RCC 7860 (cell line): ENCODE results near the gene TGFBI.

Source experiments
- DNase-seq: peaks from one replicate; pipeline ENCODE4 v3.0.0-alpha.2; 2015; ENCODE audit warnings: low spot score
- FAIRE-seq: peaks from 2 replicates; lab custom pipeline; 2012; peaks lifted over from hg19 to GRCh38; lab: Jason Lieb, UNC

TGFBI gene

GRCh38 chr5:136084698-136085097, 55.9 kb downstream of the TGFBI start:
- DNase-seq, result no peak
- FAIRE-seq, result no peak

DNA sequence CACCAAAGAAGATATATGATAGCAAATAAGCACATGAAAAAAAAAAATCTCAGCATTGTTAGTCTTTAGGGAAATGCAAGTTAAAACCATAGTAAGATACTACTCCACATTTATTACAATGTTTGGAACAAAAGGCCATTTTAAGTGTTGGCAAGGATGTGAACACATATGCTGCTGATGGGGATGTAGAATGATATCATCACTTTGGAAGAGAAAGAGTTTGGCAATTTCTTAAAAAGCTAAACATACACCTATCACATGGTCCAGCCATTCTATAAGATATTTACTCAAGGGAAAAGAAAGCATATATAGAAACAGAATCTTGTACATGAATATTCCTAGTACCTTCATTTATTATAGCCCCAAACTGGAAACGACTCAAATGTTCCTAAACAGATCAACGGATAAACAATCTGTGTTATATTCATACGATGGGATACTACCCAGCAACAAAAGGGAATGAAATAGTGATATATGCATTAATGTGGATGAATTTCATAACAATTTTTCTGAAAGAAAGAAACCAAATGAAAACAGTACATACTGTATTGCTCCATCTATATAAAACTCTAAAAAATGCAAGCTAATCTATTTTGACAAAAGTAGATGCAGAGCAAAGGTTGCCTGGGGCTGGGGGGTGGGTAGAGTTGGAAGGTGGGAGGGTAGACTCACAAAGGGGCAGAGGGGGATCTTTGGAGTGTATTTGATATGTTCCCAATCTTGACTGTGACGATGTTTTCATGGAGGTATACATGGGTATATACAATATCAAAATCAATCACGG, 58.2 kb downstream of the TGFBI start:
- FAIRE-seq (no peak), DNase-seq (no peak)

DNA sequence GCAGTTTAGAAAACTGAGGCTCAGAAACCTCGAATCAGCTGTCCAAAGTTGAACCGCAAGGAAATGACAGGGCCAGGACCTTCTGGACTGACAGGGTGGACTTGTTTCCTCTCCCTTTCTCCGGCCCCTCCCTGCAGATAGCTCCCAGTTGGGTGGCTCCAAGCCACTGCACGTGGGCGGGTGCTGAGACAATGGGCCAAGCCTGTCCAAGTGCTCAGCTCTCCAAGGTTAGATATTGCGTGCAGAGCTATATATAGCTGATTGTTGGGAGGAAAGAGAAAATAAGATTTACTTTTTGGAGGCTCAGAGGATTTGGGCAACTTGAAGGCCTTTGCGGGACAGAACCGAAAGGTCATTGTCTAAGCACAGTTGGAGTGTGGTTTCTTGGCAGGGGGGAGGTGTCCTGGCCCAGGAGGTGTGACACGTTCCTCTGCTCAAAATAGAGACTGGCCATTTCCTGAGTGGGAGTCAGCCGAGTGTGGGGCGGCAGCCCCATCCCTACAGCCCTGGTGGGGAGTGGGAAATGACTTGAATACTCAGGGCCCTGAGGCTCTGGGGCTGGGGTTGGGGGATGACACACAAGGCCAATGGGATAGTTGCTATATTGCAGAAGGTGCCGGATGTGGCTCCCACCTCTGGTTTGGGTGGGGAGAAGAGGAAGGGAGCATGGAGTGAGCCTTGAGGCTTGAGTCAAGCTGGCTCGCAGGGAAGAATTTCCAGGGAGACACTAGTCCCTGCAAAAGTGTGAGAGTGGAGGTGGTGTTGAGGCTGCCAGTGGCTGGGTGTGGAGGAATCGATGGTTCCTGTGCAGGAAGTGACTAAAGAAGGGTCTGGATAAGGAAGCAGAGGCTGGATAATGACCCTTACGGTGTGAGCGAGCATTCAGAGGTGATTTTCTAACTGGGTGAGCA, 59.4 kb downstream of the TGFBI start:
- FAIRE-seq, result no peak
- DNase-seq, result no peak

DNA sequence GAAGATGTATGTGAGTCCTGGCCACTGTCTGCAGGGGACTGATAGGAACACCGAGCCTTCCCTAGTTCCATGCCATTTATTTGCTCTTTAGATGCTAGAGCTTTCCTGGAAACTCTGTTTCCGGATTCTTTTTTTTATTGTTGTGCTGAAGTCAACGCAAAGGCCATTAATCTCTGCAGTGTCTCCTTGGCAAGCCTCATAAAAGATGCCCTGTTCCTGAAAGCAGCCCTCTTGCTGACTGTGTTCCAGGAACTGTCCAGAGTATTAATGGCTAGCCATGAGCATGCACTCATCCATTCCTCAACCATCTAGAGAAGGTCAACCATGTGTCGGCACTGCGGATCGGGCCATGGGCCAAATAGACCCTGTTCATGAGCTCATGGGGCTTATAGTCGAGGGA, 61.0 kb downstream of the TGFBI start:
- no peak for DNase-seq
- no peak for FAIRE-seq

DNA sequence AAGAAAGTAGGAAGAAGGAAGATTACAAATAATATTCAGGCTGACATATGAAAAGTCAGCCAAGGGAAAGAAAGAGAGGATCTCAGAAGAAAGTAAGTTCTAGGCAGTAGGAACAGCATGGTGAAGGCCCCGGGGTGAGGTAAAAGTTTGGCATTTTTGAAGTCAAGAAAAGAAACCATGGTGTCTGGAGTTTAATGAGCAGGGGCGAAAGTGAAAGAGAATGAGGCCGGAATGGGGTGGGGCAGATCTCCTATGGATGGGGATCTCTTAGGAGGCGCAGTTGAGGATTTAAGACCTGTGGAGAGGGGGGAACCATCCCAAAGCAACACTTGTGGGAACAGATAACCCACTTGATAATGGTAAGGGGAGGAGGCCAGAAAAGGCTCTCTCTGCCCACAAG, 61.5 kb downstream of the TGFBI start:
- FAIRE-seq (no peak), DNase-seq (no peak)

- FAIRE-seq (no peak), DNase-seq (no peak)
Measured at GRCh38 chr5:136094189-136094912, 65.6 kb downstream of the TGFBI start.

DNA sequence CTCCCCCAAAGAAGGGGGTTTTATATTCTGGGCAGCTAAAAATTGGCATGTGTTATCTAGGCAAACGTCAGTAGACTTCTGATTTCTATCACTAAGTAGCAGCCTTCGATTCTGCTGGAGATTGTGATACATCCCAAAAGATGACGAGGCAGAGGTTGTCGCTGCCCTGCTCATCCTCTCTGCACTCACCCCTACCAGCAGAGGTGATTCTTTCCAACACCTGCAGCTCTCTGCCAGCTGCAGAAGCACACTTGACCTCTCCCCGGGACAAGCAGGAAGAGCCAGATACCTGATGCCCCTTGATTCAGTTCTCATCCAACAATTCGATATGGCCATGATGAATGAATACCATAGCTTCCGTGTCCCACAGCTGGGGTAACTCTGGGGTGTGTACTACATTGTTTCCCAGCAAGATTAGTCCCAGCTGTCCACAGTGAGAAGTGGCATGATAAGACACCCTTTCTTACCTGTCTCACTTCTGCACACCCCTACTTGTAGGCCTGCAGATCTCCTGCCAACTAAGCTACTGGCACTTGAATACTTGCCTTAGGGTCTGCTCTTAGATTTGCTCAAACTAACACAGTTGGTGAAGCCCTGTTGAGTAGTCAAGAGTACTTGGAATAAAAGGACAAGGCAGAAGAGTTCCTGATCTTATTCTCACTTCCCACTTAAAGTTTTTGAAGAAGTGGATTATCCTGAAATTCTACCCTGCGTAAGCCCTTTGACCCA, 66.3 kb downstream of the TGFBI start:
- FAIRE-seq (no peak), DNase-seq (no peak)

DNA sequence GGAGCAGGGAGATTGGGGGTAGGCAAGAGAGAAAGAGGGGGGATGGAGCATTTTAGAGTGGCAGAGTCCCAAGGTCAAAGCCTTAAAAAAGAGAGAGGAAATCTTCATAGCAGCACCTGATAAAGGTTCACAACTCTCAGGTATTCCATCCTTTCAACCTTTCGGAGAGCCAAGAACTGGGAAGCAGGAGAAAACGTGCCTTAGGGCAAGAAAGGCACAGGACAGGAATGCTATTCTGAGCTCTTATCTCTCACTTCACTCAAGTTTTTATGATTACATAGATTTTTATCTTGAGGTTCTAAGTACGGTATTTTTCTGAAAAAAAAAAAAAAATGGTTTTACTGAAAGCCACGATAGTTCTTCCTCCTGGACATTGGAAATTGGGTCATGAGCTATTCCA, 69.4 kb downstream of the TGFBI start:
- DNase-seq (no peak), FAIRE-seq (no peak)

- no peak for FAIRE-seq
- no peak for DNase-seq
Measured at GRCh38 chr5:136099870-136100269, 71.1 kb downstream of the TGFBI start.

DNA sequence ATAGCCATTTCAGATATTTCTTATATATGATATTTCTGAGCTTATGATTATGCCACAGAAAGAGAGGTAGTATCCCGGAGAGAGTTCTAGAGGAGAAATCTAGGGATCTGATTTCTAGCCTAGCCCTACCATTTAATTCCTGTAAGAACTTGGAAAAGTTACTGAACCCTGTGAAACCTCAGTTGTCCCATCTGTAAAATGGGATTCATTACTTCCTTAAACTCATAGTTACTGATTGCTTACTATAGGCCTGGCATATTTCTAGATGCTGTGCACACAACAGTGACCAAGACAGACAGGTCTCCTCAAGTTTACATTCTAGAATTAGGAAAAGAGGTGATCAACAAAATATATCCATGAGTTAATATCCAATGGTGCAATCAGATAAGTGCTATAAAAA, 73.1 kb downstream of the TGFBI start:
- no peak for FAIRE-seq
- DNase-seq, result no peak

GRCh38 chr5:136103118-136103517, 74.3 kb downstream of the TGFBI start:
- DNase-seq, result no peak
- no peak for FAIRE-seq

DNA sequence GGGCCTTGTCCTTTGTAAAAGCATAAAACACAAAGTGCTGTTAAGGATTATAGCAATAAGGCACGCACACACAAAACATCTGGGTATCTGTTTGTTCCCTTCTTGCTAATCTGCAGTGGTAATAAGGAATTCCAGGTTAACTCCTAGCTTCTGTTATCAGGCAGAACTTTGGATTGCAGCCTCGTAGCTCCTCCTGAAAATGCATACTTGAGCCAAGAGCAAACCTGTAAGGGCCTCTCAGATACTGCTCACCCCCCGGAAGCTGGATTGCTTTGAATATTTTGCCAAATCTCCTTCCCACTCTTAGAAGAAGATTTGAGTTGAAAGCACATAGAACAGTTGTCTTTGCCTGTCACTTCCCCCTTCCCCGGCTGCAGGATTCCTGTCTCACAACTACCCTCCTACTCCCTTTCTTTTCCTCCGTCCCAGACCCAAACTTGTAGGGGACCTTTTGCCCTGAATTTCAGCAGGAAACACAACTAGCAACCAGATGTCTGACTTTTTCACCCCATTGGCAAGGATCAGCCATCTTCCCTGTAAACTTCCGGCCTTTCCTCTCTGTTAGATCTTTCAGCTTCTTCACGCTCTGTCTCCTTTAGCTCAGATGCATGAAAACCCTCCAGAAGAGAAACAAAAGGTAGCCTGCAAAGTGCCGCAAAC, 75.6 kb downstream of the TGFBI start:
- no peak for FAIRE-seq
- DNase-seq, result no peak

DNA sequence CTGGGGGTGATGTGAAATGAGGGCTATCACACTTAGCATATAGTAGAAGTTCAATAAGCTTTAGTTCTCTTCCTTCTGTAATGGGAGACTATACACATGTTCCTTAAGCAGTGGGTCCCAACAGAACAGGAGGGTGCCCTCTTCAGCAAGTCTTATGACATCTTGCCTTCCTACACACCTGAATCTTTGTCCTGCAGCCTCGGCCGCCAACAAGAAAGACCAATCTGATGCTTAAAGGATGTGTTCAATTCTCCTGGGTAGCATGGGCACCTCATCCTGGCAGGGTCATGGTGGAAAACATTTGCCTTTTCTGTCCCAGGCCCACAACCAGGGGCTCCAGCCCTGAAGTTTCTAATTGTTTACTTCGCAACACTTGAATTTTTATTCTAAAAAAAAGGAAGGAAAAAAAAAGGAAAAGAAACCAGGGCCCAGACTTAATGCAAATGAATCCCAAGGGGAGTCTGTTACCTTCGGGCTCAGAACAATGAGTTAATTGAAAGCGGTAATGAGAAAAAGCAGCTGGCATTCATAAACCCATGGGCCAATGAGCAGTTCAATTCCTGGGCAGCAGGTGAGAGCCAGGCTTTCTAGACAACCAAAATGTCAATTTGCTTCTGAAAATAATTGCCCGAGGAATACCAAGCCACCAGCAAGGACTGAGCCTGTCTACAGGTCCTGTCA, 77.7 kb downstream of the TGFBI start:
- FAIRE-seq, result no peak
- DNase-seq, result no peak

DNA sequence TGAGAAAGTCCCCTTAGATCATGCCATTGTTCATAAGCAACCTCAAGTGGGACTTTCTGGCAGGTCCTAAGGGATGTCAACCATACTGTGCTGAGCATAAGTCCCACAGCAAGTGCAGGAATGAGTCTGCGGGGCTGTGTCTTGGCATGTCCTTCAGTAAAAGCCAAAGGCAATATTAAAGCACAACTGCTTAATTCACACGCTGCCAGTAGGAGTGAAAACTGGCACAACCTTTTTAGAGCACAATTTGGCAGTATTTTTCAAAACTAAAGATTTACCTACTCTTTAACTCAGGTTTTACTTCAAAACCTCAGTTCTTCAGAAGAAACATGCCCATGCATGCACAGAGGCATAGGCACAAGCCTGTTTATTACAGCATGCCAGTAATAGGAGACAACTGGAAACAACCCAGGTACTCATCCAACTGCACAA, 79.4 kb downstream of the TGFBI start:
- no peak for FAIRE-seq
- no peak for DNase-seq

- no peak for FAIRE-seq
- no peak for DNase-seq
Measured at GRCh38 chr5:136108766-136109165, 80.0 kb downstream of the TGFBI start.

DNA sequence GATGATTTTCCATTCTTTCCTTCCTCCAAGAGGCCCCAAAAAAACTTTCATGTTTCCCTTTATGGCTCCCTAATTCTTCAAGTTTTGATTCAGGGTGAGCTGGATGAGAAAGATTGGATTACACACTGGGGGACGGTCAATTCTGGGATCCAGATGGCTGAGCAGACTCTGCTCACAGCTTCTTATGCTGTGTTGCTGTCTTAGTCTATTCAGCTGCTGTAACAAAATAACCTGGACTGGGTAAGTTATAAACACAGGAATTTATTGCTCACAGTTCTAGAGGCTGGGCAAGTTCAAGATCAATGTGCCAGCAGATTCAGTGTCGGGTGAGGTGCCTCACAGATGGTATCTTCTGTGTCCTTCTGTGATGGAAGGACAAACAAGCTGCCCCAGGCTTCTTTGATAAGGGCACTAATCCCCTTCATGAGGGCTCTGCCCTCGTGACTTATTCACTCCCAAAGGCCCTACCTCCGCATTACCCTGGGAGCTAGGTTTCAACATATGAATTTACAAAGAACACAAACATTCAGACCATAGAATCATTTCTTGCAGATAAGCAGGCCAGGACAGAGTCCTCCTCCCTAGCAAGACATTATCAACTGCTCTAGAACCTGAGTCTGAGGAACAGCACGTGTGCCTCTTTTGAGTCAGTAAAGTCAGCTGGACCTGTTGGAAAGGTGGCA, 80.8 kb downstream of the TGFBI start:
- DNase-seq, result no peak
- FAIRE-seq, result no peak
